ENCODE data around the gene UBXN11.

GRCh38 chr1:26286064-26286416 is 20.4 kb downstream of the UBXN11 start:
- TF ChIP-seq, protein P1, sequence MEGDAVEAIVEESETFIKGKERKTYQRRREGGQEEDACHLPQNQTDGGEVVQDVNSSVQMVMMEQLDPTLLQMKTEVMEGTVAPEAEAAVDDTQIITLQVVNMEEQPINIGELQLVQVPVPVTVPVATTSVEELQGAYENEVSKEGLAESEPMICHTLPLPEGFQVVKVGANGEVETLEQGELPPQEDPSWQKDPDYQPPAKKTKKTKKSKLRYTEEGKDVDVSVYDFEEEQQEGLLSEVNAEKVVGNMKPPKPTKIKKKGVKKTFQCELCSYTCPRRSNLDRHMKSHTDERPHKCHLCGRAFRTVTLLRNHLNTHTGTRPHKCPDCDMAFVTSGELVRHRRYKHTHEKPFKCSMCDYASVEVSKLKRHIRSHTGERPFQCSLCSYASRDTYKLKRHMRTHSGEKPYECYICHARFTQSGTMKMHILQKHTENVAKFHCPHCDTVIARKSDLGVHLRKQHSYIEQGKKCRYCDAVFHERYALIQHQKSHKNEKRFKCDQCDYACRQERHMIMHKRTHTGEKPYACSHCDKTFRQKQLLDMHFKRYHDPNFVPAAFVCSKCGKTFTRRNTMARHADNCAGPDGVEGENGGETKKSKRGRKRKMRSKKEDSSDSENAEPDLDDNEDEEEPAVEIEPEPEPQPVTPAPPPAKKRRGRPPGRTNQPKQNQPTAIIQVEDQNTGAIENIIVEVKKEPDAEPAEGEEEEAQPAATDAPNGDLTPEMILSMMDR (IDR thresholded peaks at IDR 0.05) = no peak
- TF ChIP-seq POLR2A (IDR thresholded peaks at IDR 0.05) (no peak), POLR2AphosphoS5 (IDR thresholded peaks at IDR 0.05) (no peak)
